Ovary (tissue), 9 donors: ENCODE results near the gene HTR1D. TPM values are rescaled to one million over a fixed set of nuclear protein-coding genes. Genes with fewer than 3 reads are reported as not detected.

Experiments used
- DNase-seq, 5 donors: peaks; one replicate each; pipeline ENCODE4 v3.0.0-alpha.2; 2019 to 2020
- H3K27ac ChIP-seq, 2 donors: fragments of 200-600 bp; one replicate each; pipeline versions ENCODE4 v1.5.1 to v1.8.0; 2019 to 2022
- H3K27me3 ChIP-seq: fragments of 200-600 bp; one replicate; pipeline ENCODE4 v1.8.0; 2022
- H3K36me3 ChIP-seq: fragments of 200-600 bp; sonication (generic); one replicate; pipeline ENCODE4 v1.5.1; 2019
- H3K4me1 ChIP-seq: one replicate; pipeline ENCODE4 v1.8.1; 2013; ENCODE audit warnings: mild to moderate bottlenecking, moderate library complexity; ENCODE audit not compliant: insufficient read depth
- H3K4me3 ChIP-seq: fragments of 200-600 bp; sonication (generic); one replicate; pipeline ENCODE4 v1.5.1; 2017
- H3K9me3 ChIP-seq, 2 donors: fragments of 200-600 bp in 1 of 2; sonication (generic) in 1 of 2; one replicate each; pipeline versions ENCODE4 v1.5.1 to v1.8.1; 2013 to 2019; ENCODE audit warnings: mild to moderate bottlenecking in 1 of 2, moderate library complexity in 1 of 2
- CTCF ChIP-seq, 3 donors: fragments of 450-650 bp in 2 of 3; fragments of 200-600 bp in 1 of 3; IDR thresholded peaks; one replicate each; pipeline versions ENCODE4 v1.5.1 to v1.8.0; 2016 to 2022; ENCODE audit warnings: antibody characterized with exemption in 3 of 3, mild to moderate bottlenecking in 1 of 3
- EP300 ChIP-seq: sonication (generic); formaldehyde crosslinking; IDR thresholded peaks from one replicate; pipeline ENCODE4 v1.6.1; 2017; ENCODE audit warnings: antibody characterized with exemption
- POLR2A ChIP-seq: fragments of 450-650 bp; IDR thresholded peaks from one replicate; pipeline ENCODE4 v1.6.1; 2017; ENCODE audit warnings: antibody characterized with exemption, mild to moderate bottlenecking, moderate library complexity
- WGBS, 3 donors: extraction: QIAGEN DNeasy Blood & Tissue Kit in 1 of 3; methylation state at CpG; one replicate each; pipeline versions ENCODE4 v1.1.5 to v1.1.7; 2013 to 2017; 5-methylcytosine and 5-hydroxymethylcytosine counted together
- intact Hi-C, 4 donors: fragments of 100-400 bp; cut with DNase I; formaldehyde crosslinking; loops; one replicate each; pipeline versions ENCODE4 v1.11.0 to v1.15.1; 2022 to 2023
- polyA plus RNA-seq, 2 donors: library from polyadenylated mRNA; stranded (reverse); fragments of 200-250 nt in 1 of 2; fragments of 350-450 nt in 1 of 2; fragmentation: Illumina TruSeq in 1 of 2; extraction: RNeasy Lipid Tissue Mini Kit (QIAGEN cat#74804) in 1 of 2; gene quantifications; one replicate each; pipeline ENCODE4 v1.2.3, GENCODE V29; 2013 to 2014
- total RNA-seq, 7 donors: library from RNA; depleted of rRNA in 2 of 7; stranded (reverse); fragments of >200 nt in 2 of 7; fragmentation: NEBNext Ultra II Directional in 3 of 7; extraction: Animal tissue kit (Norgen Biotek cat#: 25700) in 3 of 7; gene quantifications; one replicate each; pipeline versions ENCODE4 v1.1.0 to v1.2.4, GENCODE V29; 2016 to 2023
- donor health status: DM: no; HTN: no; CAD: no; lungs with moderate emphysema.
- donor health status: DM: no; HTN: no; CAD: no.
- donor health status: Bipolar disorder and iron deficiency.
- donor health status: DM: yes; HTN: yes; CAD: no.
- donor health status: DM: no; HTN: no; CAD: no.
- donor health status: DM: yes; HTN: yes; CAD: no.

HTR1D gene
- total and polyA plus RNA-seq, 9 donors, result 0.05 to 0.80 (median 0.10) TPM; not detected in 5

GRCh38 chr1:23178950-23179349 is 38.4 kb downstream of the HTR1D start:
- no peak overlapping the region for H3K27ac ChIP-seq
- H3K9me3 ChIP-seq, result no peaks in the 10 kb centered on the region
- H3K4me3 ChIP-seq, result no peak overlapping the region
- DNase-seq, result no peak
- WGBS, 3 donors, result 57 to 64% (median 60%) methylated on average over 6 of the region's 6 CpGs
- no peaks in the 10 kb centered on the region for H3K36me3 ChIP-seq
- peaks cover 4% of the 10 kb centered on the region for H3K4me1 ChIP-seq
- intact Hi-C loops, result loop anchor here in 1 of 4 donors (5.0 kb wide), 1 partner anchor 67 kb away; no protein-coding TSS in a partner anchor
- TF ChIP-seq CTCF (IDR thresholded peaks at IDR 0.05), result no peak
- TF ChIP-seq EP300, result no peak
- TF ChIP-seq POLR2A, result no peak
- no peaks in the 10 kb centered on the region for H3K27me3 ChIP-seq

GRCh38 chr1:23178414-23178813 is 38.9 kb downstream of the HTR1D start:
- Histone ChIP-seq H3K27me3 (no peaks in the 10 kb centered on the region), H3K4me1 (peaks cover 4% of the 10 kb centered on the region), H3K4me3 (peak overlapping the region; percentile 58), H3K36me3 (no peaks in the 10 kb centered on the region), H3K27ac (peak overlapping the region in 1 of 2 donors; percentile 79), H3K9me3 (no peaks in the 10 kb centered on the region)
- intact Hi-C loops, result loop anchor here in 1 of 4 donors (5.0 kb wide), 1 partner anchor 66 kb away; no protein-coding TSS in a partner anchor
- TF ChIP-seq EP300, result no peak
- TF ChIP-seq CTCF (IDR thresholded peaks at IDR 0.05), result no peak
- TF ChIP-seq POLR2A, result no peak
- no peak for DNase-seq
- WGBS, 3 donors, result 53 to 65% (median 55%) methylated on average over 6 of the region's 6 CpGs

- TF ChIP-seq EP300, result no peak
- peak in 2 of 3 donors; percentile 35 to 62 for TF ChIP-seq CTCF (IDR thresholded peaks at IDR 0.05)
- peak overlapping the region; percentile 58 for H3K4me3 ChIP-seq
- no peaks in the 10 kb centered on the region for H3K9me3 ChIP-seq
- H3K27ac ChIP-seq, result peak overlapping the region; percentile 46 to 79
- intact Hi-C loops, result loop anchor here in 1 of 4 donors (5.0 kb wide), 1 partner anchor 65 kb away; no protein-coding TSS in a partner anchor
- H3K4me1 ChIP-seq, result peaks cover 4% of the 10 kb centered on the region
- WGBS, 3 donors, result 1% methylated on average over 59 to 62 of the region's 62 CpGs
- DNase-seq, result peak; percentile 79 to 90 (median 85)
- no peaks in the 10 kb centered on the region for H3K36me3 ChIP-seq
- no peaks in the 10 kb centered on the region for H3K27me3 ChIP-seq
Measured at GRCh38 chr1:23177438-23178380, 39.6 kb downstream of the HTR1D start.

- WGBS, 3 donors, result 32 to 37% (median 37%) methylated on average over 10 of the region's 10 CpGs
- intact Hi-C loops, result loop anchor here in 1 of 4 donors (5.0 kb wide), 1 partner anchor 65 kb away; no protein-coding TSS in a partner anchor
Measured at GRCh38 chr1:23177031-23177430, 40.3 kb downstream of the HTR1D start.

More at GRCh38 chr1:23177031-23177430, 40.3 kb downstream of the HTR1D start:
- Histone ChIP-seq H3K4me1 (peaks cover 4% of the 10 kb centered on the region), H3K4me3 (peak overlapping the region; percentile 58), H3K36me3 (no peaks in the 10 kb centered on the region), H3K27ac (peak overlapping the region; percentile 46 to 79), H3K27me3 (no peaks in the 10 kb centered on the region), H3K9me3 (no peaks in the 10 kb centered on the region)
- no peak for TF ChIP-seq POLR2A
- TF ChIP-seq EP300, result no peak
- TF ChIP-seq CTCF (IDR thresholded peaks at IDR 0.05), result no peak
- DNase-seq, result no peak
